Esophagus muscularis mucosa (tissue), 3 donors: ENCODE measurements around the gene STAP2.

Experiments
- CTCF ChIP-seq, 3 experiments: fragments of 200-600 bp in 2 of 3; fragments of 450-650 bp in 1 of 3; sonication (generic) in 2 of 3; IDR thresholded peaks; one replicate each; pipeline ENCODE4 v1.5.1; 2017 to 2019; ENCODE audit warnings: antibody characterized with exemption in 3 of 3, mild to moderate bottlenecking in 2 of 3, moderate library complexity in 1 of 3
- POLR2A ChIP-seq: fragments of 450-650 bp; IDR thresholded peaks from one replicate; pipeline ENCODE4 v1.6.1; 2017; ENCODE audit warnings: antibody characterized with exemption, moderate library complexity, mild to moderate bottlenecking, low read depth
- POLR2AphosphoS5 ChIP-seq, 2 donors: sonication (generic); formaldehyde crosslinking; IDR thresholded peaks; one replicate each; pipeline ENCODE4 v1.6.1; 2017; ENCODE audit warnings: antibody characterized with exemption in 2 of 2

- TF ChIP-seq CTCF (IDR thresholded peaks at IDR 0.05) = peak; percentile 40 to 94 (median 60)
- no peak for TF ChIP-seq POLR2A
- TF ChIP-seq POLR2AphosphoS5 (IDR thresholded peaks at IDR 0.05) = no peak
Measured at GRCh38 chr19:4352701-4353121, 14.1 kb upstream of the STAP2 start.
